ENCODE results near the gene TMEM9B. TPM values are rescaled to one million over a fixed set of nuclear protein-coding genes. Genes with fewer than 3 reads are reported as not detected.

The TMEM9B gene
- total and polyA plus RNA-seq, 9 of the 15 experiments (the other 6 are each of a cell fraction or from before 2014, with no cell fraction given), result 7.7 to 20.0 (median 14.0) TPM

GRCh38 chr11:9003573-9004182 is 39.4 kb upstream of the TMEM9B start, which contains the start of gene NRIP3 (continued):
- TF ChIP-seq ZBTB11 (CRISPR knock-in tag; IDR thresholded peaks at IDR 0.05) (no peak), KAT2B (IDR thresholded peaks at IDR 0.05; ENCODE audit: low read depth, low read length) (no peak), ZNF232 (CRISPR knock-in tag; IDR thresholded peaks at IDR 0.05) (no peak), NBN (IDR thresholded peaks at IDR 0.05; ENCODE audit: low read depth) (0 out of 2 replicates have a peak, but pooled peaks have one; percentile 12), U2AF1 (optimal IDR thresholded peaks at IDR 0.05; ENCODE audit: low read depth, low read length) (peak; percentile 22), E4F1 (CRISPR knock-in tag; IDR thresholded peaks at IDR 0.05; ENCODE audit: borderline replicate concordance) (no peak), POLR2AphosphoS5 (IDR thresholded peaks at IDR 0.05; ENCODE audit: control insufficient read depth, insufficient read depth, low read depth, low read length) (peak; percentile 79), NCOA4 (IDR thresholded peaks at IDR 0.05; ENCODE audit: partially characterized antibody) (no peak), GATAD2B (IDR thresholded peaks at IDR 0.05; ENCODE audit: borderline replicate concordance) (no peak), GTF2F1 (IDR thresholded peaks at IDR 0.05; ENCODE audit: low read depth, low read length) (0 out of 2 replicates have a peak, but pooled peaks have one; percentile 51), ZNF561 (CRISPR knock-in tag; conservative IDR thresholded peaks at IDR 0.05) (no peak), ESRRA (IDR thresholded peaks at IDR 0.05; ENCODE audit: borderline replicate concordance, low read depth) (peak; percentile 50; the same call in 1 of the 2 replicates), ZNF165 (CRISPR knock-in tag; IDR thresholded peaks at IDR 0.05; ENCODE audit: borderline replicate concordance) (0 out of 2 replicates have a peak, but pooled peaks have one; percentile 46), SMARCA5 (IDR thresholded peaks at IDR 0.05) (no peak), FOS (IDR thresholded peaks at IDR 0.05; ENCODE audit: extremely low read depth, insufficient read length) (no peak), RNF2 (IDR thresholded peaks at IDR 0.05) (peak; percentile 87), ADNP (tag; IDR thresholded peaks at IDR 0.05) (no peak), ARID1B (IDR thresholded peaks at IDR 0.05) (no peak), MBD2 (IDR thresholded peaks at IDR 0.05; ENCODE audit: borderline replicate concordance, low read depth) (no peak), ZNF695 (CRISPR knock-in tag; IDR thresholded peaks at IDR 0.05) (no peak), GTF2E2 (tag; IDR thresholded peaks at IDR 0.05) (peak; percentile 61; the same call in 1 of the 2 replicates), NR3C1 (CRISPR knock-in tag; IDR thresholded peaks at IDR 0.05) (peak; percentile 67; the same call in 1 of the 2 replicates), CHD1 (IDR thresholded peaks at IDR 0.05; ENCODE audit: low read length) (no peak)

Data from K562 (cell line).